ENCODE results near the gene LRRFIP1. TPM values are rescaled to one million over a fixed set of nuclear protein-coding genes. Genes with fewer than 3 reads are reported as not detected.

Gene LRRFIP1
- total and polyA plus RNA-seq, 2 of the 13 experiments (the other 11 are each of a cell fraction or from before 2014, with no cell fraction given) = 15.9 to 40.5 TPM

GRCh38 chr2:237585590-237586221, 41.7 kb upstream of the LRRFIP1 start (continued):
- TF ChIP-seq NFAT5 (CRISPR knock-in tag; IDR thresholded peaks at IDR 0.05) = 0 out of 2 replicates have a peak, but pooled peaks have one; percentile 57
- TF ChIP-seq NCOR1 (IDR thresholded peaks at IDR 0.05; ENCODE audit: borderline replicate concordance, low read length) = peak; percentile 96
- TF ChIP-seq ZNF607 (CRISPR knock-in tag; IDR thresholded peaks at IDR 0.05; ENCODE audit: borderline replicate concordance) = no peak; the same call in 1 of the 2 replicates
- TF ChIP-seq HES4 (CRISPR knock-in tag; IDR thresholded peaks at IDR 0.05; ENCODE audit: borderline replicate concordance) = no peak
- peak; percentile 51; the same call in 1 of the 2 replicates for TF ChIP-seq ZBTB26 (CRISPR knock-in tag; IDR thresholded peaks at IDR 0.05; ENCODE audit: borderline replicate concordance)
- no peak for TF ChIP-seq KLF6 (CRISPR knock-in tag; IDR thresholded peaks at IDR 0.05)
- peak; percentile 77 for TF ChIP-seq SP4 (CRISPR knock-in tag; IDR thresholded peaks at IDR 0.05)
- peak; percentile 69; the same call in 1 of the 2 replicates for TF ChIP-seq HINFP (CRISPR knock-in tag; IDR thresholded peaks at IDR 0.05; ENCODE audit: low read depth)
- TF ChIP-seq SP1 (IDR thresholded peaks at IDR 0.05) = no peak
- TF ChIP-seq SP1 (CRISPR knock-in tag; IDR thresholded peaks at IDR 0.05) = no peak
- peak; percentile 76 for TF ChIP-seq SOX13 (IDR thresholded peaks at IDR 0.05)
- TF ChIP-seq SOX13 (CRISPR knock-in tag; conservative IDR thresholded peaks at IDR 0.05 in 1 of 2, IDR thresholded peaks at IDR 0.05 in 1 of 2) = peak in 1 of 2 experiments; percentile 88; a peak in 2 of 4 replicates
- peak; percentile 63; the same call in 1 of the 2 replicates for TF ChIP-seq DMAP1 (CRISPR knock-in tag; IDR thresholded peaks at IDR 0.05)
- peak; percentile 88; the same call in 1 of the 2 replicates for TF ChIP-seq RFXAP (CRISPR knock-in tag; IDR thresholded peaks at IDR 0.05; ENCODE audit: borderline replicate concordance)
- TF ChIP-seq ZNF530 (CRISPR knock-in tag; IDR thresholded peaks at IDR 0.05; ENCODE audit: low read depth) = no peak
- TF ChIP-seq MTA3 (CRISPR knock-in tag; IDR thresholded peaks at IDR 0.05) = no peak
- TF ChIP-seq PTBP1 (IDR thresholded peaks at IDR 0.05; ENCODE audit: low read depth, low read length, poor library complexity, severe bottlenecking) = no peak
- peak; percentile 70; the same call in 1 of the 2 replicates for TF ChIP-seq MAZ (IDR thresholded peaks at IDR 0.05; ENCODE audit: borderline replicate concordance, low read depth, low read length)
- TF ChIP-seq MAZ (CRISPR knock-in tag; IDR thresholded peaks at IDR 0.05; ENCODE audit: low read depth) = peak; percentile 93
- TF ChIP-seq ZNF33B (CRISPR knock-in tag; IDR thresholded peaks at IDR 0.05) = 0 out of 2 replicates have a peak, but pooled peaks have one; percentile 80
- no peak for TF ChIP-seq CENPX (CRISPR knock-in tag; IDR thresholded peaks at IDR 0.05)

All from HepG2 (cell line).